ENCODE results near the gene SERHL2. TPM values are rescaled to one million over a fixed set of nuclear protein-coding genes. Genes with fewer than 3 reads are reported as not detected.
"Not testable (repeated sequence)": the region's sequence is repeated elsewhere in the genome, so short reads cannot be mapped to it uniquely, and the experiment has no call there.

Gene SERHL2
- total and polyA plus RNA-seq, 2 experiments from 2014 or later: 1.5 to 2.1 TPM

- ATAC-seq; DNase-seq (ENCODE audit: low spot score): not testable (repeated sequence)
Observed at GRCh38 chr22:42529435-42529834, 24.3 kb upstream of the SERHL2 start.

GRCh38 chr22:42531401-42532084 is 22.2 kb upstream of the SERHL2 start:
- not testable (repeated sequence) for H3K36me3 ChIP-seq (ENCODE audit: insufficient read depth); H3K4me2 ChIP-seq; DNase-seq (ENCODE audit: low spot score); H3K4me1 ChIP-seq (ENCODE audit: insufficient read depth); H4K20me1 ChIP-seq (replicated peaks; ENCODE audit: insufficient read depth); H2AFZ ChIP-seq; H3K4me3 ChIP-seq; H3K27ac ChIP-seq (ENCODE audit: low read depth); ATAC-seq; H3K27ac Mint-ChIP-seq; H3K36me3 Mint-ChIP-seq (ENCODE audit: low read depth); H3K9me2 ChIP-seq (ENCODE audit: insufficient read depth); H3K9me3 Mint-ChIP-seq; H3K79me2 ChIP-seq (replicated peaks; ENCODE audit: insufficient read depth); H3F3A ChIP-seq (replicated peaks; ENCODE audit: low read depth); H3K4me3 Mint-ChIP-seq; H3K27me3 ChIP-seq (ENCODE audit: insufficient read depth); H3K4me1 Mint-ChIP-seq
- peaks cover 12% of the 10 kb centered on the region for H3K27me3 Mint-ChIP-seq (ENCODE audit: insufficient read depth, low read depth, poor library complexity)

More at GRCh38 chr22:42529435-42529834, 24.3 kb upstream of the SERHL2 start:
- not testable (repeated sequence) for H2AFZ ChIP-seq; H3K9me2 ChIP-seq (ENCODE audit: insufficient read depth); H3K27ac ChIP-seq (ENCODE audit: low read depth); H3K79me2 ChIP-seq (replicated peaks; ENCODE audit: insufficient read depth); H3K36me3 Mint-ChIP-seq (ENCODE audit: low read depth); H3K4me3 Mint-ChIP-seq; H3F3A ChIP-seq (replicated peaks; ENCODE audit: low read depth); H3K27me3 ChIP-seq (ENCODE audit: insufficient read depth); H3K4me3 ChIP-seq; H3K36me3 ChIP-seq (ENCODE audit: insufficient read depth); H4K20me1 ChIP-seq (replicated peaks; ENCODE audit: insufficient read depth); H3K27ac Mint-ChIP-seq; H3K9me3 Mint-ChIP-seq; H3K4me1 Mint-ChIP-seq; H3K4me1 ChIP-seq (ENCODE audit: insufficient read depth); H3K4me2 ChIP-seq
- peaks cover 18% of the 10 kb centered on the region for H3K27me3 Mint-ChIP-seq (ENCODE audit: insufficient read depth, low read depth, poor library complexity)

DNA sequence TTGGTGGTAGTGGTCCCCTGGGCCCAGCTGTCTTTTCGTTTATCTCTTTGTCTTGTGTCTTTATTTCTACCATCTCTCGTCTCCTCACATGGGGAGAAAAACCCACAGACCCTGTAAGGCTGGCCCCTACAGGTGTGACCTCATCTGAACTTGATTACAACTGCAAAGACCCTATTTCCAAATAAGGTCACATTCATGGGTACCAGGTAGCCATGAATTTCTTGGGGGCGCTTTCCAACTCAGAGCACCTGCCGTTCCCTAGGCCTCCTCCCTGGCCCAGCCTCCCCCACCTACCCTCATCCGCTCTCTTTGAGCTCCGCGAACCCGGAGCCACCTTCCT is 20.1 kb upstream of the SERHL2 start:
- Mint-ChIP-seq H3K27me3 (ENCODE audit: insufficient read depth, low read depth, poor library complexity) (peaks cover 12% of the 10 kb centered on the region), H3K9me3 (0 out of 3 replicates have a peak, but pooled peaks cover 3% of the 10 kb centered on the region), H3K4me1 (peaks cover 2% of the 10 kb centered on the region; the same call in 1 of the 3 replicates), H3K4me3 (no peak overlapping the region), H3K36me3 (ENCODE audit: low read depth) (no peaks in the 10 kb centered on the region; the same call in 2 of the 3 replicates), H3K27ac (no peak overlapping the region)
- no peak overlapping the region for H3K4me2 ChIP-seq
- peak; percentile 21 for DNase-seq (ENCODE audit: low spot score)
- no peaks in the 10 kb centered on the region for H3K4me1 ChIP-seq (ENCODE audit: insufficient read depth)
- peak; percentile 43 for ATAC-seq
- no peak overlapping the region for H2AFZ ChIP-seq
- H3K36me3 ChIP-seq (ENCODE audit: insufficient read depth): no peaks in the 10 kb centered on the region
- no peaks in the 10 kb centered on the region for H3F3A ChIP-seq (replicated peaks; ENCODE audit: low read depth)
- H3K79me2 ChIP-seq (replicated peaks; ENCODE audit: insufficient read depth): no peaks in the 10 kb centered on the region
- H3K9me2 ChIP-seq (ENCODE audit: insufficient read depth): no peaks in the 10 kb centered on the region
- H3K4me3 ChIP-seq: no peak overlapping the region
- H4K20me1 ChIP-seq (replicated peaks; ENCODE audit: insufficient read depth): no peaks in the 10 kb centered on the region
- no peaks in the 10 kb centered on the region for H3K27me3 ChIP-seq (ENCODE audit: insufficient read depth)
- H3K27ac ChIP-seq (ENCODE audit: low read depth): no peak overlapping the region
- TF ChIP-seq REST (IDR thresholded peaks at IDR 0.05; ENCODE audit: unreplicated experiment) (no peak), ZNF462 (CRISPR knock-in tag; IDR thresholded peaks at IDR 0.05) (no peak), POLR2AphosphoS5 (IDR thresholded peaks at IDR 0.05; ENCODE audit: low read depth) (no peak), STAT1 (IDR thresholded peaks at IDR 0.05; ENCODE audit: unreplicated experiment) (no peak), EZH2phosphoT487 (IDR thresholded peaks at IDR 0.05; ENCODE audit: unreplicated experiment) (no peak), NANOG (IDR thresholded peaks at IDR 0.05; ENCODE audit: borderline replicate concordance) (no peak), ZNF114 (CRISPR knock-in tag; IDR thresholded peaks at IDR 0.05) (no peak)

Measured in GM23338 (cell line).